Occipital lobe (tissue), 2 donors: ENCODE results near the gene TRERF1. TPM values are rescaled to one million over a fixed set of nuclear protein-coding genes. Genes with fewer than 3 reads are reported as not detected.
"Not testable (repeated sequence)": the region's sequence is repeated elsewhere in the genome, so short reads cannot be mapped to it uniquely, and the experiment has no call there.

Experiments used
- DNase-seq: peaks from one replicate; lab custom pipeline; 2025; lab: John Stamatoyannopoulos, UW
- total RNA-seq: library from RNA; depleted of rRNA; stranded (reverse); fragments of >200 nt; gene quantifications from one replicate; pipeline ENCODE4 v1.2.3, GENCODE V29; 2014

TRERF1 gene
- total RNA-seq, 1 donor from 2014 or later: 3.7 TPM

GRCh38 chr6:42195415-42195814 lies 256.3 kb downstream of the TRERF1 start:
- DNase-seq: no peak

- no peak for DNase-seq
These were observed 257.7 kb downstream of the TRERF1 start for GRCh38 chr6:42194056-42194455.

- no peak for DNase-seq
These were observed 258.2 kb downstream of the TRERF1 start for GRCh38 chr6:42193491-42193894.

- DNase-seq: not testable (repeated sequence)
These were observed 259.3 kb downstream of the TRERF1 start for GRCh38 chr6:42192385-42192784.

- no peak for DNase-seq
These were observed 261.1 kb downstream of the TRERF1 start for GRCh38 chr6:42190554-42191183.

- DNase-seq: no peak
These were observed 263.3 kb downstream of the TRERF1 start for GRCh38 chr6:42188406-42188805.

GRCh38 chr6:42185597-42185996 lies 266.1 kb downstream of the TRERF1 start:
- DNase-seq: no peak

- no peak for DNase-seq
These were observed 267.3 kb downstream of the TRERF1 start for GRCh38 chr6:42184475-42184874.

GRCh38 chr6:42182101-42182500 lies 269.6 kb downstream of the TRERF1 start:
- no peak for DNase-seq

GRCh38 chr6:42179945-42180313 lies 271.8 kb downstream of the TRERF1 start:
- DNase-seq: no peak

- DNase-seq: no peak
These were observed 272.3 kb downstream of the TRERF1 start for GRCh38 chr6:42179261-42179944.

- no peak for DNase-seq
These were observed 274.0 kb downstream of the TRERF1 start for GRCh38 chr6:42177514-42178364.

GRCh38 chr6:42176981-42177380 lies 274.7 kb downstream of the TRERF1 start:
- no peak for DNase-seq

- DNase-seq: no peak
These were observed 275.9 kb downstream of the TRERF1 start for GRCh38 chr6:42175860-42176259.

Other genes with a start within 250 kb of the TRERF1 start
- gene MRPS10, start 234.1 kb downstream of the TRERF1 start, total RNA-seq: 43.0 TPM
- gene UBR2, start 112.1 kb upstream of the TRERF1 start, total RNA-seq: 41.0 TPM